GM13976 (cell line): ENCODE measurements around the gene SERPINB6.

Experiments
- DNase-seq: peaks from one replicate; pipeline ENCODE4 v3.0.0; 2012; ENCODE audit warnings: low spot score
- in situ Hi-C: fragments of 300-500 bp; cut with MboI; formaldehyde crosslinking; loops from one replicate; pipeline ENCODE4 v1.12.0; 2022; ENCODE audit warnings: low sequenced_read_pairs, mixed read lengths, inconsistent platforms; ENCODE audit not compliant: unreplicated experiment
- TF ChIP-seq, protein P1 (sequence below): IDR thresholded peaks from 2 replicates; pipeline ENCODE4 v1.5.1; 2012; ENCODE audit warnings: borderline replicate concordance, mild to moderate bottlenecking; ENCODE audit not compliant: insufficient read depth; ENCODE audit errors: extremely low read depth, missing control alignments, control extremely low read depth

SERPINB6 gene

DNA sequence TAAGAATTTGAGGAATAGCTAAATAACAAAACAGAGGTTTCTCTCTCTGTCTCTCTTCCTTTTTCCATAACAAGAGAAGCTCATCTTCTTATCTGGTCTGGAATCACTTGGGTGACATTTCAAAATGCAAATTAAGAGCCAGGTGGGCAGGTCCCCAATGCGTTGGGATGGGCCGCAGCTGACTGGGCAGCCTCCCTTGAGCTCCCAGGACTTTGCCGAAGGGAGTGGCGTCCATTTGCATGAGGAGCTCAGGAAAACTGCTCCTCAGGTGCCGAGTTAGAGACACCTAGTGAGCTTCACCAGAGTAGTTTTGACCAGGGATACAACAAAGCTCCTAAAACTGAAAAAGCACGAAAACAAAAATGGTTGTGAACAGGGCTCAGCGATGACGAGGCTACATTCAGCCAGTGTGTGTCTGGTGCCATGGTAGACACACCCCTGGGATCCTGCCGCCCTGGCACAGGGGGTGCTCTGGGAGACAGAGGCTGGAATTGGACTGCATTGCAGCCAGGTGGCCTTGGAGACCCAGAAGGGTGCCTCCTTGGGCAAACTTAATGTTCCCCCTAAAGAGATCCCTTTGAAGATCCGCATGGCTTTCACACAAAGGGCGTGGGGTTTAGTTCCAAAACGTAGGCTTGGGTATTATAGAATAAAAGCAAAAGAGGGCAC is 13.5 kb upstream of the SERPINB6 start:
- TF ChIP-seq, protein P1, sequence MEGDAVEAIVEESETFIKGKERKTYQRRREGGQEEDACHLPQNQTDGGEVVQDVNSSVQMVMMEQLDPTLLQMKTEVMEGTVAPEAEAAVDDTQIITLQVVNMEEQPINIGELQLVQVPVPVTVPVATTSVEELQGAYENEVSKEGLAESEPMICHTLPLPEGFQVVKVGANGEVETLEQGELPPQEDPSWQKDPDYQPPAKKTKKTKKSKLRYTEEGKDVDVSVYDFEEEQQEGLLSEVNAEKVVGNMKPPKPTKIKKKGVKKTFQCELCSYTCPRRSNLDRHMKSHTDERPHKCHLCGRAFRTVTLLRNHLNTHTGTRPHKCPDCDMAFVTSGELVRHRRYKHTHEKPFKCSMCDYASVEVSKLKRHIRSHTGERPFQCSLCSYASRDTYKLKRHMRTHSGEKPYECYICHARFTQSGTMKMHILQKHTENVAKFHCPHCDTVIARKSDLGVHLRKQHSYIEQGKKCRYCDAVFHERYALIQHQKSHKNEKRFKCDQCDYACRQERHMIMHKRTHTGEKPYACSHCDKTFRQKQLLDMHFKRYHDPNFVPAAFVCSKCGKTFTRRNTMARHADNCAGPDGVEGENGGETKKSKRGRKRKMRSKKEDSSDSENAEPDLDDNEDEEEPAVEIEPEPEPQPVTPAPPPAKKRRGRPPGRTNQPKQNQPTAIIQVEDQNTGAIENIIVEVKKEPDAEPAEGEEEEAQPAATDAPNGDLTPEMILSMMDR, result no peak
- in situ Hi-C loops, result no loop called here
- no peak for DNase-seq

- TF ChIP-seq, protein P1, result no peak
- DNase-seq, result no peak
- in situ Hi-C loops, result no loop called here
These were observed 11.2 kb upstream of the SERPINB6 start for GRCh38 chr6:2982426-2983117.

GRCh38 chr6:2980465-2980855 is 9.1 kb upstream of the SERPINB6 start:
- DNase-seq, result no peak
- TF ChIP-seq, protein P1, result no peak
- in situ Hi-C loops, result no loop called here

DNA sequence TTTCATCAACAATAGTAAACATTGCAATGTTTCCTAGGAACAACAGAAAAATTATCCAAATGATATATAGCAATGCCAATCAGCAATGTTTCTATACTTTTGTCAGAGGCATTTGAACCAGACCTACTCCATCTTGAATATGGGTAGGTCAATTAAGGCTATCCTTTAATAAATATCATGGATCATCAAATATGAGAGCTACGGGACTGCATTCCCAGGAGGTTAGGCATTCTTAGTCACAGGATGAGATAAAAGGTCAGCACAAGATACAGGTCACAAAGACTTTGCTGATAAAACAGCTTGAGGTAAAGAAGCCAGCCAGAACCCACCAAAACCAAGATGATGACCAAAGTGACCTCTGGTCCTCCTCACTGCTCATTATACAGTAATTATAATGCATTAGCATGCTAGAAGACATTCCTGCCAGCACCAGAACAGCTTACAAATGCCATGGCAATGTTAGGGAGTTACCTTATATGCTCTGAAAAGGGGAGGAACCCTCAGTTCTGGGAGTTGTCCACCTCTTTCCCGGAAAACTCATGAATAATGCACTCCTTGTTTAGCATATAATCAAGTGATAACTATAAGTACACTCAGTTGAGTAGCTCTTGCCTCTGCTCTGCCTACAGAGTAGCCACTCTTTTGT is 8.6 kb upstream of the SERPINB6 start:
- TF ChIP-seq, protein P1, result no peak
- in situ Hi-C loops, result no loop called here
- DNase-seq, result no peak

GRCh38 chr6:2978923-2979322 is 7.6 kb upstream of the SERPINB6 start:
- in situ Hi-C loops, result no loop called here
- TF ChIP-seq, protein P1, result no peak
- no peak for DNase-seq

DNA sequence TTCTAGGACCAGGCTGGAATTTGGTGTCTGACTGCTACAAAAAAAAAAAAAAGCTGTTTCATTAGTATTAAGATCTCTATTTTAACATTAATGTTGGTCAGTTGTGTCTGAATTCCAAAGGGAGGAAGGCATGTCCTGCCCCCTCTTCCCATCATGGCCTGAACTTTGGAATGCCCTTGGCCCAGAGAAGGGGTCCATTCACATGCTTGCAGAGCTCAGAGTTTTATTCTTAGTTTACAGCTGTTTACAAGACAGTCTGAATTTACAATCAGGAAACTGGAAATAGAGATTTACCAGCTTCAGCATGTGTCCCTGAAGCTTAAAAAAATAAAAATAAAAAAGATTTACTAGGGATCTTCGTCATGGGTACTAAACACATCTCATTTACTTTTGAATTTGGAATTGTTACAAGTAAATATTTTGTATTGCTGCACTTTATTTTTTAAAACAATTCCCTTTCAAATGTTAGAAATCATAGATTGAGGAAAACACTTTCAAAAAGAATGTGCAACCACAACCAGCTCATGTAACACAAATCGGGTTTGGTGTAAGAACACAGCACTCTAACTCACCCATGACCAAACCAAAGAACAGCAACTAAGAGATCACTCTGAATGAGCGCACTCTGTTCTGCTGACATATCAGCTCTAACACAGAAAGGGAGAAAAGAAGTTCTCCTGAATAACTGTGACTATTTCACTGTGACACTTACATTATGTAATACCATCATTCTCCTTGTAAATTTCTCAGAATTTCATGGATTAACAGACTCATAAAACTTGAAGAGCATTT is 6.6 kb upstream of the SERPINB6 start:
- in situ Hi-C loops, result no loop called here
- TF ChIP-seq, protein P1, result no peak
- DNase-seq, result no peak
